H9 (cell line): ENCODE data around the gene TLX1. TPM values are rescaled to one million over a fixed set of nuclear protein-coding genes. Genes with fewer than 3 reads are reported as not detected.

Experiments
- DNase-seq: peaks from one replicate; pipeline ENCODE4 v3.0.0-alpha.2; 2017
- H2AFZ ChIP-seq: one replicate; pipeline ENCODE4 v1.6.1; 2013; ENCODE audit warnings: mild to moderate bottlenecking, low read length, control low read depth, moderate library complexity
- H2AK5ac ChIP-seq: 2 replicates; pipeline ENCODE4 v1.6.1; 2013; ENCODE audit warnings: low read length, control low read depth, mixed read lengths; ENCODE audit not compliant: insufficient read length
- H2BK120ac ChIP-seq: one replicate; pipeline ENCODE4 v1.6.1; 2013; ENCODE audit warnings: low read depth, mild to moderate bottlenecking, low read length, control low read depth, inconsistent platforms; ENCODE audit not compliant: poor library complexity, severe bottlenecking
- H2BK12ac ChIP-seq: 2 replicates; pipeline ENCODE4 v1.6.1; 2013; ENCODE audit warnings: low read length, control low read depth, mixed read lengths, low read depth; ENCODE audit not compliant: insufficient read length
- H2BK15ac ChIP-seq: 2 replicates; pipeline ENCODE4 v1.6.1; 2013; ENCODE audit warnings: low read depth, low read length, control low read depth
- H2BK20ac ChIP-seq: one replicate; pipeline ENCODE4 v1.6.1; 2013; ENCODE audit warnings: low read depth, mild to moderate bottlenecking, low read length, control low read depth, inconsistent platforms; ENCODE audit not compliant: poor library complexity, severe bottlenecking
- H2BK5ac ChIP-seq: 2 replicates; pipeline ENCODE4 v1.6.1; 2013; ENCODE audit warnings: low read length, control low read depth, mixed read lengths; ENCODE audit not compliant: insufficient read length
- H3K14ac ChIP-seq: 2 replicates; pipeline ENCODE4 v1.6.1; 2013; ENCODE audit warnings: low read length, control low read depth; ENCODE audit not compliant: insufficient read depth
- H3K18ac ChIP-seq: 2 replicates; pipeline ENCODE4 v1.6.1; 2013; ENCODE audit warnings: low read depth, mild to moderate bottlenecking, mixed read lengths, low read length, control low read depth; ENCODE audit not compliant: insufficient read length
- H3K23ac ChIP-seq: 2 replicates; pipeline ENCODE4 v1.6.1; 2013; ENCODE audit warnings: low read length, control low read depth, mixed read lengths, low read depth; ENCODE audit not compliant: insufficient read length
- H3K23me2 ChIP-seq: 2 replicates; pipeline ENCODE4 v1.6.1; 2013; ENCODE audit warnings: low read depth, mild to moderate bottlenecking, mixed read lengths, low read length, control low read depth; ENCODE audit not compliant: insufficient read length, poor library complexity, severe bottlenecking
- H3K27ac ChIP-seq: 2 replicates; pipeline ENCODE4 v1.5.1; 2013; ENCODE audit warnings: low read length, control low read depth, mixed read lengths, low read depth; ENCODE audit not compliant: insufficient read length
- H3K27me3 ChIP-seq: 2 replicates; pipeline ENCODE4 v1.6.1; 2013; ENCODE audit warnings: low read length, control low read depth, inconsistent platforms; ENCODE audit not compliant: insufficient read depth
- H3K4ac ChIP-seq: 2 replicates; pipeline ENCODE4 v1.6.1; 2013; ENCODE audit warnings: low read depth, mild to moderate bottlenecking, control low read depth, inconsistent platforms, low read length, moderate library complexity
- H3K4me1 ChIP-seq: 2 replicates; pipeline ENCODE4 v1.6.1; 2013; ENCODE audit warnings: low read length, control low read depth, inconsistent platforms; ENCODE audit not compliant: insufficient read depth
- H3K4me2 ChIP-seq: 2 replicates; pipeline ENCODE4 v1.6.1; 2013; ENCODE audit warnings: low read length, control low read depth, mixed read lengths; ENCODE audit not compliant: insufficient read length, insufficient read depth
- H3K56ac ChIP-seq: 2 replicates; pipeline ENCODE4 v1.6.1; 2013; ENCODE audit warnings: low read depth, mild to moderate bottlenecking, mixed read lengths, low read length, control low read depth; ENCODE audit not compliant: insufficient read length
- H3K79me1 ChIP-seq: 2 replicates; pipeline ENCODE4 v1.6.1; 2013; ENCODE audit warnings: low read depth, mild to moderate bottlenecking, moderate library complexity, low read length, control low read depth, inconsistent platforms; ENCODE audit not compliant: insufficient read depth, poor library complexity, severe bottlenecking
- H3K79me2 ChIP-seq: 2 replicates; pipeline ENCODE4 v1.6.1; 2013; ENCODE audit warnings: low read length, control low read depth, inconsistent platforms; ENCODE audit not compliant: insufficient read depth
- H3K9ac ChIP-seq: 2 replicates; pipeline ENCODE4 v1.6.1; 2013; ENCODE audit warnings: low read length, control low read depth, mixed read lengths; ENCODE audit not compliant: insufficient read length; ENCODE audit errors: extremely low read depth
- H3K9me3 ChIP-seq: one replicate; pipeline ENCODE4 v1.6.1; 2013; ENCODE audit warnings: low read depth, low read length, inconsistent platforms; ENCODE audit not compliant: control insufficient read depth
- H3T11ph ChIP-seq: one replicate; pipeline ENCODE4 v1.6.1; 2013; ENCODE audit warnings: mild to moderate bottlenecking, low read length, control low read depth, inconsistent platforms
- H4K20me1 ChIP-seq: one replicate; pipeline ENCODE4 v1.6.1; 2013; ENCODE audit not compliant: control insufficient read depth, insufficient read length, insufficient read depth
- H4K5ac ChIP-seq: 2 replicates; pipeline ENCODE4 v1.6.1; 2013; ENCODE audit warnings: low read depth, mild to moderate bottlenecking, mixed read lengths, low read length, control low read depth; ENCODE audit not compliant: insufficient read length
- H4K8ac ChIP-seq: replicated peaks from 2 replicates; pipeline ENCODE4 v1.6.1; 2013; ENCODE audit warnings: low read length, control low read depth, mixed read lengths, low read depth; ENCODE audit not compliant: insufficient read length
- H4K91ac ChIP-seq: 2 replicates; pipeline ENCODE4 v1.6.1; 2013; ENCODE audit warnings: low read depth, mild to moderate bottlenecking, moderate library complexity, mixed read lengths, low read length, control low read depth; ENCODE audit not compliant: insufficient read length
- H3K27ac Mint-ChIP-seq, 3 experiments: 2 replicates in 2 of 3; 3 replicates in 1 of 3; pipeline ENCODE4 v1.8.0; 2020 to 2021; ENCODE audit warnings: mixed read lengths in 3 of 3, mild to moderate bottlenecking in 1 of 3, moderate library complexity in 1 of 3
- H3K27me3 Mint-ChIP-seq: 2 replicates; pipeline ENCODE4 v1.8.0; 2021; ENCODE audit warnings: low read depth, mild to moderate bottlenecking, moderate library complexity, mixed read lengths
- H3K36me3 Mint-ChIP-seq, 3 experiments: 2 replicates in 2 of 3; 3 replicates in 1 of 3; pipeline ENCODE4 v1.8.0; 2020 to 2021; ENCODE audit warnings: low read depth in 3 of 3, mixed read lengths in 3 of 3; ENCODE audit not compliant: insufficient read depth in 1 of 3
- H3K4me1 Mint-ChIP-seq, 2 experiments: 2 replicates each; pipeline ENCODE4 v1.8.0; 2020; ENCODE audit warnings: mixed read lengths in 2 of 2
- H3K4me3 Mint-ChIP-seq, 2 experiments: 2 replicates in 1 of 2; 3 replicates in 1 of 2; pipeline ENCODE4 v1.8.0; 2020 to 2021; ENCODE audit warnings: mild to moderate bottlenecking in 2 of 2, mixed read lengths in 2 of 2, moderate library complexity in 1 of 2
- H3K9me3 Mint-ChIP-seq, 2 experiments: 2 replicates in 1 of 2; 3 replicates in 1 of 2; pipeline ENCODE4 v1.8.0; 2020; ENCODE audit warnings: mild to moderate bottlenecking in 2 of 2, mixed read lengths in 2 of 2, moderate library complexity in 1 of 2
- WGBS: extraction: QIAGEN DNeasy Blood & Tissue Kit; methylation state at CpG from one replicate; pipeline ENCODE4 v1.1.7; 2013; ENCODE audit warnings: missing lambda C conversion rate, low lambda C conversion rate, mixed read lengths; ENCODE audit not compliant: insufficient read length; ENCODE audit errors: extremely low coverage; 5-methylcytosine and 5-hydroxymethylcytosine counted together
- total RNA-seq: library from RNA; stranded (reverse); gene quantifications from 2 replicates; pipeline ENCODE4 v1.2.1, GENCODE V29; 2021
- TF ChIP-seq, protein P1 (sequence below): fragments of 200-600 bp; sonication (generic); conservative IDR thresholded peaks from 3 replicates; pipeline ENCODE4 v1.8.0; 2021; ENCODE audit warnings: antibody characterized with exemption, mild to moderate bottlenecking

The TLX1 gene
- total RNA-seq, 1 experiment from 2014 or later = not detected

DNA sequence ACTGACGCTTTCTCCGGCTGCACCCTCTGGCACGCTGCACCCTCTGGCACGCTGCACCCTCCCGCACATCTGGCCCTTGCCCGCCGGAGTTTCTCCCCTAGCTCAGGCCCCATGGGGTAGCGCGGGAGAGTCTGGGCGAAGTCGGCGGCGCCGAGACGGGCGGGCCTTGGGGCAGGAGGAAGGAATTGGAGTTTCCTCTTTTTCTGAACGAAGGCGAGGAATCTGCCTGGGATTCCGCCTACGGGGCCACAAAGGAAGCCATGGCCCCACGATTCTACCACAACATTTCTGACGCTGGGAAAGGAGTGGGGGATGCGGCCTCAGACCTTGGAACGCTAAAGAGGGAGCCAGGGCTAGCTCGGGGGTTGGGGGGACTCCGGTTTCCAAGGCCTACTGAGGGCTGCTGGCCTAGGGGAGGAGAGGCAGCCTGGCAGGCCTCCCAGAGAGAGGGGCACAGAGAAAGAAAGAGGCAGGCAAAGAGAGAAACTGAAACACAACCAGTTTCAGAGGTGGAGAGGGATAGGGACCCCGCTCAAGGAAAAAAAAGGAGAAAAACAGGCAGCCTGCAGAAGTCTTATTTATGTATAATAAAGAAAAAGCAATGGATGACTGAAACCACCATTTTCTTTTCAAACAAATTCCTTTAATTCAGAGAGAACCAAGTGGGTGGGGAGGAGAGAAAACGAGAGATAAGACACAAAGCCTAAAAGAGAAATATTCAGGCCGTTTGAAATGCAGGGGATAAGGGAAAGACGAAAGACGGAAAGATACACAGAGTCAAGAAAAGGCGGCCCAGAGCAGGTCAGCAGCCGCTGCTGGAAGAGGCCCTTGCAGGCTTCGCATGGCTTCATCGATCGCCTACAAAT lies 4.3 kb downstream of the TLX1 start:
- H3K18ac ChIP-seq = no peak overlapping the region
- no peak overlapping the region for H2BK20ac ChIP-seq
- no peaks in the 10 kb centered on the region for H4K20me1 ChIP-seq
- H3K27me3 Mint-ChIP-seq = peaks cover 100% of the 10 kb centered on the region
- H3K23me2 ChIP-seq = no peaks in the 10 kb centered on the region
- H2AFZ ChIP-seq = no peak overlapping the region
- H3K4ac ChIP-seq = no peak overlapping the region
- H3K4me1 Mint-ChIP-seq = peaks cover 15 to 39% of the 10 kb centered on the region in 2 experiments
- WGBS = no CpG with 5 or more reads among the region's 36 CpGs
- H3K27me3 ChIP-seq = peaks cover 100% of the 10 kb centered on the region
- H3K4me1 ChIP-seq = no peaks in the 10 kb centered on the region
- no peak overlapping the region for H2AK5ac ChIP-seq
- no peaks in the 10 kb centered on the region for H3K79me1 ChIP-seq
- no peak overlapping the region; a peak in 3 of 5 replicates for H3K4me3 Mint-ChIP-seq
- no peak overlapping the region for H3T11ph ChIP-seq
- TF ChIP-seq, protein P1, sequence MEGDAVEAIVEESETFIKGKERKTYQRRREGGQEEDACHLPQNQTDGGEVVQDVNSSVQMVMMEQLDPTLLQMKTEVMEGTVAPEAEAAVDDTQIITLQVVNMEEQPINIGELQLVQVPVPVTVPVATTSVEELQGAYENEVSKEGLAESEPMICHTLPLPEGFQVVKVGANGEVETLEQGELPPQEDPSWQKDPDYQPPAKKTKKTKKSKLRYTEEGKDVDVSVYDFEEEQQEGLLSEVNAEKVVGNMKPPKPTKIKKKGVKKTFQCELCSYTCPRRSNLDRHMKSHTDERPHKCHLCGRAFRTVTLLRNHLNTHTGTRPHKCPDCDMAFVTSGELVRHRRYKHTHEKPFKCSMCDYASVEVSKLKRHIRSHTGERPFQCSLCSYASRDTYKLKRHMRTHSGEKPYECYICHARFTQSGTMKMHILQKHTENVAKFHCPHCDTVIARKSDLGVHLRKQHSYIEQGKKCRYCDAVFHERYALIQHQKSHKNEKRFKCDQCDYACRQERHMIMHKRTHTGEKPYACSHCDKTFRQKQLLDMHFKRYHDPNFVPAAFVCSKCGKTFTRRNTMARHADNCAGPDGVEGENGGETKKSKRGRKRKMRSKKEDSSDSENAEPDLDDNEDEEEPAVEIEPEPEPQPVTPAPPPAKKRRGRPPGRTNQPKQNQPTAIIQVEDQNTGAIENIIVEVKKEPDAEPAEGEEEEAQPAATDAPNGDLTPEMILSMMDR = no peak
- H2BK15ac ChIP-seq = no peak overlapping the region
- H2BK5ac ChIP-seq = no peak overlapping the region
- H3K9me3 ChIP-seq = no peaks in the 10 kb centered on the region
- H3K27ac ChIP-seq = no peak overlapping the region
- no peak overlapping the region for H3K56ac ChIP-seq
- H4K5ac ChIP-seq = no peak overlapping the region
- H3K4me2 ChIP-seq = no peak overlapping the region
- DNase-seq = peak; percentile 40
- H3K23ac ChIP-seq = no peak overlapping the region
- peaks cover 5 to 9% of the 10 kb centered on the region in 2 experiments; a peak in 3 of 5 replicates for H3K9me3 Mint-ChIP-seq
- no peak overlapping the region for H3K14ac ChIP-seq
- H3K9ac ChIP-seq = no peak overlapping the region
- H3K79me2 ChIP-seq = no peaks in the 10 kb centered on the region
- H3K27ac Mint-ChIP-seq = no peak overlapping the region
- no peaks in the 10 kb centered on the region; a peak in 3 of 7 replicates for H3K36me3 Mint-ChIP-seq
- H2BK120ac ChIP-seq = no peak overlapping the region
- H4K8ac ChIP-seq = no peak overlapping the region
- no peak overlapping the region for H4K91ac ChIP-seq
- no peak overlapping the region for H2BK12ac ChIP-seq
